ENCODE measurements around the gene FCGR3A. TPM values are rescaled to one million over a fixed set of nuclear protein-coding genes. Genes with fewer than 3 reads are reported as not detected.
"Not testable (repeated sequence)": the region's sequence is repeated elsewhere in the genome, so short reads cannot be mapped to it uniquely, and the experiment has no call there.

Gene FCGR3A
- total RNA-seq, 4 donors from 2014 or later, result 3.7 to 23.5 (median 10.8) TPM

GRCh38 chr1:161580879-161581537 lies 31.4 kb upstream of the FCGR3A start:
- peak; percentile 36 for ATAC-seq
- not testable (repeated sequence) for H3K9me3 ChIP-seq, H3K27ac ChIP-seq, H3K36me3 ChIP-seq, H3K4me3 ChIP-seq, H3K27me3 ChIP-seq, H3K4me1 ChIP-seq
- no CpG with 5 or more reads among the region's 4 CpGs for WGBS, 2 donors (ENCODE audit: low coverage in 1 of 2)

DNA sequence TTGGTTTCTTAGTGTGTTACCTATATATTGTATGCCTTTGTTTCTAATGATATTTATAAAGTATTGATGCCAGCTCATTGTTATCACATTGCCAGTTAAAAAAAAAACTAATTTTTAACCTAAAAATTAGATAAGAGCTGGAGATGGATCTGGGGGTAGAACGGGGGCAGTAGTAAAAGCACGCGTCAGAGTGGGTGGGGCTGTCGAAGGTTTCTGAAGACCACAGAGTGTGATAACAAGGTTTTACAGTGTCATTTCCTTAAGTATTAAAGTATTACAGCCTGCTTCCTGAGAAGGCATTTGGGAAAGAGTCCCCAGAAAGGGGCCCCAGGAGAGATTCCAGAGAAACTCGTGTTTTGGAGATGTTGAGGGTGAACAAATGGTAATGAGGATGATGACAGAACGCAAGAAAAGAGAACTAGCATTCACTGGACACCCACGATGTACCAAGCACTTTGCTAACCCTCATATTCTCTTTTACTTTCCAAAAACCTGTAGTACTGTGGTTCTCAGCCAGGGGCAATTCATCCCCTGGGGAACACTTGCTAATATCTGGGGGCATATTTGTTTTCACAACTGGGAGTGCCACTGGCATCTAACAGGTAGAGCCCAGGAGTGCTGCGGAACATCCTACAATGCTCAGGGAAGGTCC lies 30.4 kb upstream of the FCGR3A start:
- not testable (repeated sequence) for H3K4me3 ChIP-seq, H3K27ac ChIP-seq, H3K9me3 ChIP-seq

GRCh38 chr1:161576676-161577075 lies 27.1 kb upstream of the FCGR3A start:
- not testable (repeated sequence) for H3K4me3 ChIP-seq, H3K27me3 ChIP-seq, H3K9me3 ChIP-seq, H3K4me1 ChIP-seq, H3K27ac ChIP-seq, ATAC-seq, H3K36me3 ChIP-seq

More for the DNA sequence above, 30.4 kb upstream of the FCGR3A start:
- WGBS, 2 donors (ENCODE audit: low coverage in 1 of 2), result no CpG with 5 or more reads among the region's 8 CpGs
- not testable (repeated sequence) for ATAC-seq, H3K4me1 ChIP-seq, H3K27me3 ChIP-seq, H3K36me3 ChIP-seq

DNA sequence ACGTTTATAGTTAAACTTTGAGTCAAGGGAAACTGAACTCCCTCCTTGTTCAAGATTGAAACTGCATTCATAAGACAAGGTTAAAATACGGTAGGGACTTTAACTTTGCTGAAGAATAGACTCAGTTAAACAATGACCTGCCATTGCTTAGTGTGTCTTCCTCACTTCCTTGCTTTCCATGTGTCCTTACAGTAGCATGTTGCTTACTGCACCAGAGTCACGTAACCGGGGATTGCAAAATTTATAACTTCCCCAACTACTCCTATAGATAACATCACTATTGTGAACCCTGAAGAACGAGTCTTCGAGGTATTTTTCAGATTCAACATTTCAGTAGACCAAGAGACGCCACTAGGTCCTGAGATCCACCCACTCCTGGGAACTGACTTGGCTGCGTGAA lies 22.1 kb upstream of the FCGR3A start:
- H3K4me1 ChIP-seq, H3K36me3 ChIP-seq, H3K27me3 ChIP-seq, H3K27ac ChIP-seq, ATAC-seq, H3K4me3 ChIP-seq, H3K9me3 ChIP-seq: not testable (repeated sequence)
- WGBS, 2 donors (ENCODE audit: low coverage in 1 of 2), result no CpG with 5 or more reads among the region's 8 CpGs

DNA sequence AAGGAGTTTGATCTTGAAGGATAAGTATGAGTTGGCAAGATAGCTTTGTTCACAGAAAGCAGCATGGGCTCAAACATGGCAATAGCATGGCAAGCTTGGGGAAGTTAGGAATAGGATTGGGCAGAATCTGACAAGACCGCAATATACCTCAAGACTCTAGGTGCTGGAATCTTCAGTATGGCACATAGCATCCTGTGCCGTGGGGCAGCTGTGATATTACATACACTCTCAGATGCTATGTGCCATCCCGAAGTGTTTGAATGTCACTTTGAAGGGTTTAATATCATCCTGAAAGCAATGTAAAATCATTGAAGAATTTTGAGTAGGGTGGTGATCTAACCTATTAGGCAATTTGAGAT lies 17.0 kb upstream of the FCGR3A start:
- not testable (repeated sequence) for H3K4me1 ChIP-seq, ATAC-seq, H3K27me3 ChIP-seq, H3K9me3 ChIP-seq, H3K36me3 ChIP-seq, H3K4me3 ChIP-seq, H3K27ac ChIP-seq
- WGBS, 2 donors (ENCODE audit: low coverage in 1 of 2), result 100% methylated on average over 1 of the region's 3 CpGs; no CpG with 5 or more reads in 1 of the 2 donors

GRCh38 chr1:161563522-161563921 lies 13.9 kb upstream of the FCGR3A start:
- not testable (repeated sequence) for ATAC-seq, H3K27me3 ChIP-seq, H3K36me3 ChIP-seq, H3K4me3 ChIP-seq, H3K27ac ChIP-seq, H3K9me3 ChIP-seq, H3K4me1 ChIP-seq
- WGBS, 2 donors (ENCODE audit: low coverage in 1 of 2), result 45% methylated on average over 1 of the region's 1 CpG; no CpG with 5 or more reads in 1 of the 2 donors

DNA sequence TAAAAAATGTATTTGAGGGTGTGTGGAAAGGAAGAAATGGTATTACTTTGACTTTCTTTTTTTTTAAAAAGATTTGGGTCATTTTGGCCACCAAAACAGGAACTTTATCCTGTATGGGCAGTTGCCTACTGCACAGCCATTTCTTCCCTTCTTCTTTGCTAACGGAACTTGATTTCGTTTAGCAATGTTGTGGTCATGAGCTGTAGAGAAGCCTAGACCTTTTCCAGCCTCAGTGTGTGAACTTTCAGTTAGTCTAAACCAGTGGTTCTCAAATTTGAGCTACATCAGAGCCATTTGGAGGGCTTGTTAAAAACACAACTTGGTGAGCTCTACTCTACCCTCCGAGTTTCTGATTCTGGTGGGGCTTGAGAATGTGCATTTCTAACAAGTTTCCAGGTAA lies 12.8 kb upstream of the FCGR3A start:
- not testable (repeated sequence) for H3K4me3 ChIP-seq, H3K36me3 ChIP-seq, H3K27me3 ChIP-seq, ATAC-seq, H3K27ac ChIP-seq, H3K9me3 ChIP-seq, H3K4me1 ChIP-seq
- WGBS, 2 donors (ENCODE audit: low coverage in 1 of 2), result 70 to 83% methylated on average over 1 of the region's 3 CpGs

DNA sequence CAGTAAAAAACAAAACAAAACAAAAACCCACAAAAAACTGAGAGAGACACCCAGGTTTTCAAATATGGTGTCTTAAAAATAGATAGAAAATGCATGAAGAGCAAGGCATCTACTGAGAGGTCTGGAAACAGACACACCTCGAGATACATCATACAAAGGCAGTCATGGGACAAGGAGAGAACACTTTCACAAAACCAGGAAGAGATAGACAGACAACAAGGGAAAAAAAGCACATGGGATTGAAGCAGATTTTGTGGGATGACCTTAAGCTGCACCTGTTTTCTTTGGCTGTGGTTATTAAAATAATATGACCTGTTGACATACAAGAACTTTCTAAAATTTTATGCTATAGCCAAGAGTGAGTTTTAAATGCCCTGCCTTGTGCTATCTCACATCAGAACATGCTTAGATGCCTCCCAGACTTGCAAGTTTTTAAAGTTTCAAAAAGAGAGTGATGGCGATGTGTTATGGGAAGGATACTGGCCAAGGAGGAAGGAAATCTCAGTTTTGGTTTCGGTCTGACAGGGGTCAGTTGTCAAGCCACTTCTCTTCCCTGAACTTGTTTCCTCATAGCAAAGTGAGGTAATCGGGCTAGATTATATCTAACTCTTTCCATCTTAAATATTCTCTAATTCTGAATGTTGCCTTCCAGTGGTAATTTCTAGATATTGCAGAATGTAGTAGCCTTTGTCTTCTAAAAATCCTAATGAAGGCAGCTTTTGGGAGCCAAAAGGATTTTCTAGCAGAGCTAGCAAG lies 11.5 kb upstream of the FCGR3A start:
- WGBS, 2 donors (ENCODE audit: low coverage in 1 of 2), result 60 to 73% methylated on average over 3 to 4 of the region's 4 CpGs
- peak; percentile 39 for ATAC-seq
- H3K36me3 ChIP-seq, H3K4me1 ChIP-seq, H3K9me3 ChIP-seq, H3K4me3 ChIP-seq, H3K27ac ChIP-seq, H3K27me3 ChIP-seq: not testable (repeated sequence)

GRCh38 chr1:161557506-161558450 lies 8.2 kb upstream of the FCGR3A start:
- not testable (repeated sequence) for H3K27ac ChIP-seq, H3K9me3 ChIP-seq, H3K36me3 ChIP-seq, H3K27me3 ChIP-seq, H3K4me1 ChIP-seq, H3K4me3 ChIP-seq, ATAC-seq
- WGBS, 2 donors (ENCODE audit: low coverage in 1 of 2), result 55 to 63% methylated on average over 1 to 2 of the region's 6 CpGs

GRCh38 chr1:161556990-161557389 lies 7.4 kb upstream of the FCGR3A start:
- not testable (repeated sequence) for H3K9me3 ChIP-seq, H3K4me1 ChIP-seq, H3K27ac ChIP-seq, ATAC-seq, H3K4me3 ChIP-seq, H3K27me3 ChIP-seq, H3K36me3 ChIP-seq
- WGBS, 2 donors (ENCODE audit: low coverage in 1 of 2), result no CpG with 5 or more reads among the region's 2 CpGs

DNA sequence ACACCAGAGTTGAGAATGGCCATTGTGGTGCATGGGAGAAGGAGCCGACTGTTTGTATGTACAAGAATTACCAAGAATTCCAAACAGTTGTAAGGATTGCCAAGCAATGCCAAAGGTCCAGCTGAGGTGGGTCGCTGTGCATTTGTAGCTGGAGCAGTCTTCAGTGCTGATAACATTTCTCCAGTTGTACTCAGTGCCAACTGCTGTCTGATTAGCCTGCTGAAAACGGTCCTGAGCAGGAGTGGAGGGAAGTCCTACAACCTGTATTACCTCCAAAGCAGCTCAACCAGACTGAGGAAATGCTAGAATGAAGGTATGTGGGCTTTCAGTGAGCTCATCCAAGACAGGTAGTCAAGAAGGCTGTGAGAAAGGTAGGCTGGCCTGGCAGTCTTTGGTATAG lies 6.5 kb upstream of the FCGR3A start:
- WGBS, 2 donors (ENCODE audit: low coverage in 1 of 2), result 69% methylated on average over 3 of the region's 3 CpGs; no CpG with 5 or more reads in 1 of the 2 donors
- not testable (repeated sequence) for H3K9me3 ChIP-seq, H3K36me3 ChIP-seq, H3K27me3 ChIP-seq, H3K27ac ChIP-seq, H3K4me1 ChIP-seq, H3K4me3 ChIP-seq, ATAC-seq

DNA sequence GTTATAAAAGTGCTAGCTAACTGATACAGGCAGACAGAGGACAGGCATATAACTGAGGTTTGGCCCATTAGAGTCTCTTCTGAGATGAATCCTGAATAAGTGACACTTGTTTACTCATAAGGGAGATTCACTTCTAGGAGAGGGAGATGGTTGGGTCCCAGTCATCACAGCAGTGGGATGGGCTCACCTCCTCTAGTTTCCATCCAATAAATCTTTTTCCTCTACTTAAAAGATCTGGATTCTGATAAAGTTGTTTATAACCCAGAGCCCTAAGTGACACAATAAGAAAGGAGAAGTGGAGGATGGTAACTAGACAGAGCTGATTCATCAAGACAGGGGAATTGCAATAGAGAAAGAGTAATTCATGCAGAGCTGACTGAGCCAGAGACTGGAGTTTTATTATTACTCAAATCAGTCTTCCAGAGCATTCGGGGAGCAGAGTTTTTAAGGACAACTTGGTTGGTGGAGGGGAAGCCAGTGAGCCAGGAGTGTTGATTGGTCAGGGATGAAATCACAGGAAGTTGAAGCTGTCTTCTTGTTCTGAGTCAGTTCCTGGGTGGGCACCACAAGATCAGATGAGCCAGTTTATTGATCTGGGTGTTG lies 5.3 kb upstream of the FCGR3A start:
- no CpG with 5 or more reads among the region's 1 CpG for WGBS, 2 donors (ENCODE audit: low coverage in 1 of 2)
- H3K4me1 ChIP-seq, H3K27me3 ChIP-seq, H3K27ac ChIP-seq, H3K4me3 ChIP-seq, H3K36me3 ChIP-seq, H3K9me3 ChIP-seq: not testable (repeated sequence)
- ATAC-seq, result peak; percentile 39

DNA sequence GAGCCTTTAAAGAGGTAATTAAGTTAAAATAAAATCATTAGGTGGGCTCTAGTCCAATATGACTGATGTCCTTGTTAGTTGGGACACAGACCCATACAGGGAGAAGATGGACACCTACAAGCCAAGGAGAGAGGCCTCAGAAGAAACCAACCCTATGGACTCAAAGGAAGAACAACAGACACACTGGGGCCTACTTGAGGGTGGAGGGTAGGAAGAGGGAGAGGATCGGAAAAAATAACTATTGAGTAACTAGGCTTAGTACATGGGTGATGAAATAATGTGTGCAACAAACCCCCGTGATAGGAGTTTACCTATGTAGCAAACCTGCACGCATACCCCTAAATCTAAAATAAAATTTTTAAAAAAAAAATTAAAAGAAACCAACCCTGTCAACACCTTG lies 4.7 kb upstream of the FCGR3A start:
- not testable (repeated sequence) for H3K9me3 ChIP-seq, H3K27ac ChIP-seq, H3K4me3 ChIP-seq, H3K36me3 ChIP-seq, ATAC-seq, H3K4me1 ChIP-seq
- WGBS, 2 donors (ENCODE audit: low coverage in 1 of 2), result 93 to 95% methylated on average over 2 to 3 of the region's 3 CpGs
- H3K27me3 ChIP-seq, result peaks cover 12% of the 10 kb centered on the region

Data from gastroesophageal sphincter (tissue), 4 donors.